SW 1271 (cell line): ENCODE data around the gene ITGAD.
"Not testable (repeated sequence)": the region's sequence is repeated elsewhere in the genome, so short reads cannot be mapped to it uniquely, and the experiment has no call there.

Experiments
- DNase-seq, 2 experiments: peaks; one replicate each; lab custom pipeline; 2025; lab: John Stamatoyannopoulos, UW

Gene ITGAD

GRCh38 chr16:31429796-31430195 lies 36.7 kb downstream of the ITGAD start:
- DNase-seq: no peak

GRCh38 chr16:31430380-31431052 lies 37.4 kb downstream of the ITGAD start:
- DNase-seq: no peak

GRCh38 chr16:31435341-31436220 lies 42.4 kb downstream of the ITGAD start:
- no peak for DNase-seq

GRCh38 chr16:31436221-31437045 lies 43.3 kb downstream of the ITGAD start:
- DNase-seq: no peak

- DNase-seq: no peak
Observed at GRCh38 chr16:31438414-31438813, 45.3 kb downstream of the ITGAD start.

GRCh38 chr16:31439023-31439422 lies 45.9 kb downstream of the ITGAD start:
- not testable (repeated sequence) for DNase-seq

GRCh38 chr16:31439519-31439918 lies 46.4 kb downstream of the ITGAD start:
- DNase-seq: no peak

- DNase-seq: no peak
Observed at GRCh38 chr16:31440516-31441184, 47.5 kb downstream of the ITGAD start.

GRCh38 chr16:31441956-31442355 lies 48.8 kb downstream of the ITGAD start:
- no peak for DNase-seq

GRCh38 chr16:31445931-31446330 lies 52.8 kb downstream of the ITGAD start:
- DNase-seq: not testable (repeated sequence)

GRCh38 chr16:31451201-31451600 lies 58.1 kb downstream of the ITGAD start:
- DNase-seq: no peak

GRCh38 chr16:31451681-31452351 lies 58.7 kb downstream of the ITGAD start:
- DNase-seq: peak; percentile 37 to 81

GRCh38 chr16:31452631-31453106 lies 59.5 kb downstream of the ITGAD start:
- DNase-seq: peak in 1 of 2 experiments; percentile 80

GRCh38 chr16:31453255-31454204 lies 60.4 kb downstream of the ITGAD start:
- peak in 1 of 2 experiments; percentile 57 for DNase-seq

- DNase-seq: no peak
Observed at GRCh38 chr16:31455601-31456314, 62.6 kb downstream of the ITGAD start.

- DNase-seq: no peak
Observed at GRCh38 chr16:31456988-31457360, 63.8 kb downstream of the ITGAD start.

GRCh38 chr16:31458073-31458843 lies 65.1 kb downstream of the ITGAD start:
- DNase-seq: peak in 1 of 2 experiments; percentile 44
